Measurements from ENCODE around the gene ADAMTS16.
"Not testable (repeated sequence)": the region's sequence is repeated elsewhere in the genome, so short reads cannot be mapped to it uniquely, and the experiment has no call there.

Gene ADAMTS16

GRCh38 chr5:5139777-5140478 is at the start of gene ADAMTS16:
Gene ADAMTS16, plus strand, starts transcription at chr5:5140330. Its CDS starts 138 bp downstream, at chr5:5140468.
- DNase-seq: no peak

- DNase-seq: no peak
Observed at GRCh38 chr5:5092149-5092548, 48.0 kb upstream of the ADAMTS16 start.

- no peak for DNase-seq
Observed at GRCh38 chr5:5100635-5101034, 39.5 kb upstream of the ADAMTS16 start.

- DNase-seq: no peak
Observed at GRCh38 chr5:5101676-5102075, 38.5 kb upstream of the ADAMTS16 start.

GRCh38 chr5:5103245-5103644 is 36.9 kb upstream of the ADAMTS16 start:
- DNase-seq: no peak

GRCh38 chr5:5104550-5104949 is 35.6 kb upstream of the ADAMTS16 start:
- no peak for DNase-seq

GRCh38 chr5:5105531-5105930 is 34.6 kb upstream of the ADAMTS16 start:
- DNase-seq: no peak

GRCh38 chr5:5116956-5117355 is 23.2 kb upstream of the ADAMTS16 start:
- no peak for DNase-seq

- no peak for DNase-seq
Observed at GRCh38 chr5:5122776-5123175, 17.4 kb upstream of the ADAMTS16 start.

GRCh38 chr5:5124231-5124630 is 15.9 kb upstream of the ADAMTS16 start:
- DNase-seq: no peak

GRCh38 chr5:5126444-5126843 is 13.7 kb upstream of the ADAMTS16 start:
- no peak for DNase-seq

- DNase-seq: no peak
Observed at GRCh38 chr5:5128766-5129165, 11.4 kb upstream of the ADAMTS16 start.

GRCh38 chr5:5132234-5132633 is 7.9 kb upstream of the ADAMTS16 start:
- DNase-seq: no peak

GRCh38 chr5:5132693-5133295 is 7.3 kb upstream of the ADAMTS16 start:
- DNase-seq: no peak

- DNase-seq: no peak
Observed at GRCh38 chr5:5134107-5134506, 6.0 kb upstream of the ADAMTS16 start.

GRCh38 chr5:5135957-5136676 is 4.0 kb upstream of the ADAMTS16 start:
- no peak for DNase-seq

- not testable (repeated sequence) for DNase-seq
Observed at GRCh38 chr5:5137851-5138250, 2.3 kb upstream of the ADAMTS16 start.

GRCh38 chr5:5139336-5139776 is 774 bp upstream of the ADAMTS16 start:
- DNase-seq: no peak

GRCh38 chr5:5140479-5141338 is 579 bp downstream of the ADAMTS16 start:
- no peak for DNase-seq

GRCh38 chr5:5141339-5141599 is 1.1 kb downstream of the ADAMTS16 start:
- DNase-seq: no peak

GRCh38 chr5:5141625-5142525 is 1.7 kb downstream of the ADAMTS16 start:
- DNase-seq: peak; percentile 67

- DNase-seq: no peak
Observed at GRCh38 chr5:5144441-5144840, 4.3 kb downstream of the ADAMTS16 start.

Data from CD4-positive, alpha-beta T cell treated with Interleukin-17A for 4 hours (primary cell).